ENCODE measurements around the gene CAT.

- no peak for TF ChIP-seq CTCF (IDR thresholded peaks at IDR 0.05)
- TF ChIP-seq POLR2A (IDR thresholded peaks at IDR 0.05) = no peak
Observed at GRCh38 chr11:34397811-34398210, 40.9 kb upstream of the CAT start.

Data from thyroid gland (tissue), 4 donors.